Pericardium fibroblast (primary cell): ENCODE measurements around the gene COL24A1. TPM values are rescaled to one million over a fixed set of nuclear protein-coding genes. Genes with fewer than 3 reads are reported as not detected.

ENCODE experiments used
- total RNA-seq: library from RNA; depleted of rRNA; stranded (reverse); fragments of >200 nt; gene quantifications from 2 replicates; pipeline ENCODE4 v1.2.3, GENCODE V29; 2015

Gene COL24A1
- total RNA-seq: 0.09 and 0.23 TPM in 2 replicates

GRCh38 chr1:86156566-86157455 lies at the start of gene COL24A1:
COL24A1 (minus strand) TSS chr1:86156772; CDS start chr1:86156396, 376 bp downstream.

DNA sequence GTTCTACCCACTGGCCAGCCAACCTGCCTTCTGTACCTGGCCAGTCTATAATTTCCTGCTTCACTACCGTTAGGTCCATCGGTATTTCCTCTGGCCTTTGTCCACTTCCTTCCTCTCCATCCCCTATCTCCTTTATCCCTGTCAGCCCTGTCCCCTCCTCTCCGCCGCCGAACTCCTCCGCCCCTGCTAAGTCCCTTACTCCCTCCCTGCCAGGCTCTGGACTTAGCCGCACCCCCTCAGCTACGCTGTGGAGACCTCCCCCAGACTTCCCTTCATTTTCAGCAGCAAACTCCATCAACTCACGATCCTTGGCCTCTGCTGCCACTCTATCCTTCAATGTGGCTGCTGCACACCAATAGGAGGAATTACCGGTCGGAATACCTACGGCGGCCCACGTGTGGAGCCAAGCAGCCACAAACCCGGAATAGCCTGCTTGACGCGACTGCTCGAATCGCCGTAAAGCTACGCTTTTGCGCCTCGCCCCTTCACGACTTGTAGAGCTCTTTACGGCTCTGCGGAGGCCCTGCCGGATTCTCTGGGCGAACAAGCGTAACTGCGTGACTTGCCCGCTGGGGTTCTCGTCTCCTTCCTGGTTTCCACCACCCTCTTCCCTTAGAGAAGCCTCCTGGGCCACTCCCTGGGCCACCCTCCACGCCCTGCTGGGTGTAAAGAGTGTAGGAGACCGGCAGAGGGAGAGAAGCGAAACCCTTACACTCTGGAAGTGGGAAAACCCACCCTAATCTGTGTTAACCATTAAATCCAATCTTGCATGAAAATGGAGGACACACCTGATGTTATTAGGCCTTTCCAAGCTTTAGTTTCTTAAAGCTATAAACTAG lies 448.4 kb downstream of the COL24A1 start, which contains the start of gene ZNHIT6:
Gene ZNHIT6 (minus strand): TSS at position 444 of the 839 bp plus-strand sequence. CDS start 149 bp downstream, at position 295.

Other genes with a start within 250 kb of the COL24A1 start
- gene ODF2L, start 239.6 kb upstream of the COL24A1 start, total RNA-seq: 17.9 and 45.2 TPM in 2 replicates